HG02885 (cell line): Measurements from ENCODE around the gene ZBED2.
"Not testable (repeated sequence)": the region's sequence is repeated elsewhere in the genome, so short reads cannot be mapped to it uniquely, and the experiment has no call there.

Source experiments
- ATAC-seq: cut with Tn5 transposase; IDR thresholded peaks from one replicate; pipeline ENCODE4 v1.9.1; 2021; ENCODE audit warnings: mild to moderate bottlenecking; ENCODE audit not compliant: unreplicated experiment, poor library complexity

The ZBED2 gene

DNA sequence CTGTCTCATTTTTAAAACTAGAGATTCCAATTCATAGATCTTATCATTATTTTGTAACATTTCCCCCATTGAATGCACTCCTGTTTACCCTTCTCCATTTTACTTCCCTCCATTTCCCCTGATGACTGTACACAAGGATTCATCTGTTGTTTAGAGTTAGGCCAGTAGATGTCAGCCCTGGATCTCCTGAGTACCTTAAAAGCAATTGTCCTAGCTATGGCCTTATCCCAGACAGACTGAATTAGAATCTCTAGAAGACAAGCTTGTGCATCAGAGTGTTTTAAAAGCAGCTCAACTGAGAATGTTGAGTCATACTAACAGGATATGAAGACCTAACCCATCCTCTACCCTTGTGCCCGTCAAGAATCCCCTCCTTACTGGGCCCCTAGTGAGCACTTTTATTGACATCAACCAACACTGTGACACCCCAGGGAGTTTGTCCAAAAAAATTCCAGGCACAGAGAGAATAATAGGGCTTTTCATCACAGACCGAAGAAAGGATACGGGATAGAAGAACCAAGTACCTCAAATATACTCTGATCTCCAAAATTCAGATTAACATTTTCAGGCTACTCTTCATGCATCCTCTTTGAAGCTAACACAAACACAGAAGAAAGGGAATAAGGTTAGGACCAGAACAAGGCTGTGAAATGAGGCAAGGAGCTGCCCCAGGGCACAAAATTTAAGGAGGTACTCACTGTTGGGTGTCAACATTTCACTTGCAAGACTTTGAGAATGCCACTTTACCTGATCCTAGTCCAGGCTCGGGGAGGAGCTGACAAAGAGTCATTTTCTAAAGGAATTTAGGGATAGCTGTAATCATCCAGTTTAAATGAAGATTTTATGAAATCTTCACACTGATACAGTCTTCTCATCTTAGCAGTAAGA lies 17.1 kb downstream of the ZBED2 start:
- peak; percentile 95 for ATAC-seq

DNA sequence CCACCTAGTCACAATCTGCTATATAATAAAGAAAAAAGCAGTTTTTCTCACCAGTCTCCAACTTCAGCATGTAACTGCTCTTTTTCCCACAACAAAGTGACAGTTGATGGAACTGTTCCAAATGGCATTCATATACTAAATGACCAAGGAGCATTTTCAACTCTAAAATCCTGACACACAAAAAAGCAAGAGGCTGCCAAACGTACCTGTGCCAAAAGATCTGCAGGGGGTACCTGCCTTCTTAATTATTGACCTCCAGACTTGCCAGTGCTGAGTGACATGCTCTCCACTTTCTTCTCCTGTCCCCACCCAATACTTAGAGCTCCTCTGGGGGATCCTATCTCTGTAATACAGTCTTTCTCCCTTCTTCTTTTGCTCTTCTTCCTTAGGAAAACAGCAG lies 18.0 kb downstream of the ZBED2 start:
- ATAC-seq: no peak

DNA sequence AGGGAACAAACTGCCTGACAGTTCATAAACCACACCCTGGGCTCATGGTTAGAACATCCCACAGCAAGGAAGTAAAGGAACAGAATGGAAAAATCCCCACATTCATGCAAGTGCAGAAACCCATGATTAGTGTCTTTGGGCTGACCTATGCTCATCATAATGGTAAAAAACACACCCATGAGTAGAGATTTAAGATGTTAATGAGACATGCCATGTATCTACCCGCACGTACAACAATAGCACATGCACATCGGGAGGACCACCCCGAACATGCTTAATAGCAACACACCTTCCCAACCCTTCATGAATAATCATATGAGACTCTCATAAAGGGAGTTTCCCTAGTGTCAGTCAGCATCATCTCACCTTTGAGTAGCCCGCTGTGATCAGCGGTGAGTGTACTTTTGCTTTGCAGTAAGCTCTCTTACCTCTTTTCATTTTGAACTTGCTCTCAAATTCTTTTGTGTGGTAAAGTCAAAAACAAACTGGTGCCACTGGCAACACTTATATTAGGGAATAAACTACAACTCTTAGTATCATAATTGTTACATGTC lies 23.2 kb downstream of the ZBED2 start:
- no peak for ATAC-seq

DNA sequence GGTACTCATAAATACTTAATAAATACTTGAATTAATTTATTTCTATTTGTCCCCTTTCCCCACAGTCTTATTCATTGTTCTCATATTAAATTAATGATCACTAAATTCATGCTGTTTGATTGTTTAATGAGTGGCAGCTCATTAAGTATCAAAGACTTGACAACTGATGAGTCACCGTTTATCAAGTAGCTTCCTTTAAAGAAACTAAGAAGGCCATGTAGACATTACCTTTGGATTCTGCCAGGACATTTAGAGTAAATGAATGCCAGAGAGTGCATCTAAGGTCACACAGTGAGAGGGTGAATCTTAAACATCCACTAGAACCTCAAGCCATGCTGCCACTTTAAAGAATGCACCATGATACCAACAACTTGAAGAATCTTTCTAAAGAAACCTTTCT lies 23.9 kb downstream of the ZBED2 start:
- ATAC-seq: no peak

DNA sequence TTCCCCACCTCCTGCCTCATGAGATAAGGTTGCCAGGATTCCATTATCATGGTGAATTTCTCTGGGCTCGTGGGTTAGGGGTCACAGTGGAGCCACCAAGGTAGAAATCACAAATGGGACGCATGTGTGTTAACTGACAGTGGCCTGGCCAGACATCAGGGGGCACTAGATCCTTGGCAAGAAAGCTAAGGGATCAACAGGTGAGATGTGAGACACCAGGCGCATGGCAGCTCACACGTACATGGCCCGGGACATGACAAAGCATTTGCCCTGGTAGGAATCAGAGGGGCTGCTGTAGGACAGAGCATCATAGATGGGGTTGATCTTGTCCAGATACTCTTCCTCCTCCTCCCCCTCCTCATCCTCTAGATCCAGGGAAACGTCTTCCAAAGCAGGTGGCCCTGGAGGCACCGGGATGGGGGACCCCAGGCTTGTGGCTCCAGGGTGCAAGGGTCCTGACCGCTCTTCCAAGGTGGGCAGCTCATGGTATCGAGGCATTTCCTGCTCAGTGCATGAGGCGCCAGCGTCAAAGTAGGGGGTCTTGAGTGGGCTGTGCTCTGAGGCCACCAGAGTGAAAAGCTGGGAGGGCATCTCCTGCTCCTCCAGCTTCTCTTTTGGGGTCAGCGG lies 24.6 kb downstream of the ZBED2 start:
- ATAC-seq: no peak

DNA sequence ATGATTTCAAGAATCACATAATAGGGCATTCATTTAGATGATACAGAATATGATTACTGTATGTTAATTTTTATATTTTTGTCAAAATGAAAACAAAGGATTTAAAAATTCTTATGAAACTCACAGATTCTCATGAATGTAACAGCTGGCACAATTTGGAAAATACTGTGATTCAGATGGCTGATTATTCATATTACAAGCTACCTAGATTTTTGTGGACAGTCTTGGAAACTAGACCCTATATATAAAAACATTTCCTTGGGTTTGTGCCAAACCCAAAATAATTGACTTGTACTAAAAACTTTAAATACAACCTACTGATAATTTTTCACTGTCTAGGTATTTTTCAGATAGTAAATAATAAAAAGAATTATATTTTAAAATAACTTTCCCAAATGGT lies 26.2 kb downstream of the ZBED2 start:
- ATAC-seq: no peak

DNA sequence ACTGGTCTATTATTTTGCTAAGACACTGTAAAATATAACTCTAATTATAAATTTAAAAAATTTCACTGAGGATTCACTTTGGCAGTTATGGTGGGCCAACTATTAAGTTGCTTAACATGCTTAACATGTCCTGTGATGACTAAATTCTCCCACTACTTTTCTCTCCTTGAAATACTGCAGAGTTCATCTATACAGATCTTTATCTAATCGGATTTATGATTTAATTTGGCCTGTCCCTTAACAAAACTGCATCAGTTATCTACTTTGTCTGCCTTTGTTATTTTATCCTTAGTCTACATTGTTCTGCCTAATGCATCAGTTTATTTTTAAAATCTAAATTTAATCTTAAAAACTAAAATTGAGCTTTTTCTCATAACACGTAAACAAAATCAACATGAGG lies 26.8 kb downstream of the ZBED2 start:
- no peak for ATAC-seq

DNA sequence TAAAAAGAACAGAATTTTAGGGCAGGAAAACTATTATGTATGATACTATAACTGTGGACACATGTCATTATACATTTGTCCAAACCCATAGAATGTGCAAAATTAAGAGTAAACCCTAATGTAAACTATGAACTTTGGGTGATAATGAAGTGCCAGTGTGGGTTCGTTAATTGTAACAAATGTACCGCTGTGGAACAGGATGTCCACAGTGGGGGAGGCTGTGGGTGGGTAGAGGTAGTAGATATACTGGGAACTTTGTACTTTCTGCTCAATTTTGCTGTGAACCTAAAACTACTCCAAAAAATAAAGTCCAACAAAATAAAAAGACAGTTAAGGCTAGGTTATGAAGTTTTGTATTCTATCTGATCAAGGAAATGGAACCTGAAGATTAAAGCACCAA lies 28.3 kb downstream of the ZBED2 start:
- no peak for ATAC-seq

DNA sequence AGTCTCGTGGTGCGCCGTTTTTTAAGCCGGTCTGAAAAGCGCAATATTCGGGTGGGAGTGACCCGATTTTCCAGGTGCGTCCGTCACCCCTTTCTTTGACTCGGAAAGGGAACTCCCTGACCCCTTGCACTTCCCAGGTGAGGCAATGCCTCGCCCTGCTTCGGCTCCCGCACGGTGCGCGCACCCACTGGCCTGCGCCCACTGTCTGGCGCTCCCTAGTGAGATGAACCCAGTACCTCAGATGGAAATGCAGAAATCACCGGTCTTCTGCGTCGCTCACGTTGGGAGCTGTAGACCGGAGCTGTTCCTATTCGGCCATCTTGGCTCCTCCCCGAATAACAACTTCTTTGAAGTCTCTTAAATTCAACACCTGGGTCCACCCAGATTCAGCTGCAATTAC lies 33.2 kb downstream of the ZBED2 start:
- not testable (repeated sequence) for ATAC-seq

DNA sequence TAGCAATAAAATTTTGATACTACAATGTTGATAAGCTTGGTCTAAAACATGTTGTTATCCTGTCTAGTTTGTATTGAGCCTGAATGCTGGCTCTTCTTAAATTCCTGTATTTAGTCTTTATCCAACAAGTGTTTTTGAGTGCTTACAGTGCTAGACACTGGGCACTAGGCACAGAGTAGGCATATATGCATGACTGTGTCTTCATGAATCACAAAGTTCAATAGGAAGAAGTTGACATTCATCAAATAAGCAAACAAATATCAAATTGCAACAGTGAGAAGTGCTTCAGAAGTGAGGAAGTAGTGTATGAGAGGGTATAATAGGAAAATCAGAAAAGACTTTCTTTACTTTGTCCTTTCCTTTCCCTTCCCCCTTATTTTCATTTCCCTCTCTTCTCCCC lies 46.4 kb downstream of the ZBED2 start:
- ATAC-seq: no peak

DNA sequence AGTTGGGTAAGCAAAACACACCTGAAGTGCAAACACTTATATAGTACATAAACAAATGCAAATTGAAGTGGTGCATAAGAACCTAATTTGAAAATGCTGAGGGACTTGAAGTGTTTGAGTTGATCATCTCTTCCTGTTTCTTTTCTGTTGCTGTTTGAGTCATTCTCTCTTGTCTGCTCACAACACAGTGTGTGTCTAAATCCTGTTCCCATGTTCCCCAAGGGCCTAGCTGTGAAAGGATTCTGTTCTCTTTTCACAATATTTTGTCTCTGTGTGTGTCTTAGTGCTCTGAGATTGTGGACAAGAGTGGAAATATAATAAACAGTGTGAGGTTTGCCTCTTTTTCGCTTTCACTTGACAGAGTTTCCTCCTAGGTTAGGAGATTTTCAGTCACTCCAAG lies 47.1 kb downstream of the ZBED2 start:
- ATAC-seq: peak; percentile 72

DNA sequence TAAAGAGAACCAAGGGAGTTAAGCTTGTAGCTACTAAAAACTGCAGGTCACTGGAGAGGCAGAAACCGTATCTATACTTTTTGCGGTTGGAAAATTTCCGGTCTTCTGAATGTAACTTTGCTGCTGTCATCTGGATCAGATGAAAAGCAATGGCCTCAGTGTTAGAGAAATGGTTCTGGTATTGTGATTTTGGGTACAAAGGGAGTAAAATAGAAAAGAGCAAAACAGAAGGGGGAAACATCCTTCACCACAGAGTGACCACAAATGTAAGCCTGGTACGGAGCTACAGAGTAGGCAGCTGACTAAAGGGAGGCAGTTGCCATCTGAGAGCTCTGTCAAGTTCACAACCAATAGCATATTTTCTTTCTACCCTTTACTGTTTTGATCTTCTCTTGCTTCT lies 47.5 kb downstream of the ZBED2 start:
- peak; percentile 84 for ATAC-seq

DNA sequence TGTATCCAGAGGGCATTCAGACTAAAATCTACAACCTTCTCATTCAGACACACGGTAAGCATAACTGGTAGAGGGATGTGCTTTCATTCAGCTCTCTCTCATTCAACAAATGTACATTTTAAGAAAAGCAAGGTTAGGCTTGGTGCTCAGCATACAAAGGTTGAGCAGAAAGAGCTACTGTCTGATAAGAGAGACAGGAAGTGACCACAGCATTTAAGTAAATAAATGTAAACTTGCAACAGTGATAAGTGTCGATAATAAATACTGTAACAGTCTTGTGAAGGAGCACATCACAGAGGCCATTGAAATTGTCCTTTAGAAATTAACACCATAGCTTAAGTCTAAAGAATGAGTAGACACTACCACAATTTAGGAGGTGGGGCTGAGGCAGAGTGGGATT lies 49.8 kb downstream of the ZBED2 start:
- ATAC-seq: no peak
